Neural cell (in vitro differentiated cells): ENCODE measurements around the gene ATP2B1. TPM values are rescaled to one million over a fixed set of nuclear protein-coding genes. Genes with fewer than 3 reads are reported as not detected.
"Not testable (repeated sequence)": the region's sequence is repeated elsewhere in the genome, so short reads cannot be mapped to it uniquely, and the experiment has no call there.

Experiments used
- H2AFZ ChIP-seq: fragments of 200-600, 300-800 bp; sonication (generic), shearing (Covaris generic); 2 replicates; pipeline ENCODE4 v1.6.0; 2014; ENCODE audit warnings: low read depth, mild to moderate bottlenecking, antibody characterized with exemption, low read length, moderate library complexity
- H3F3A ChIP-seq: fragments of 200-600 bp; shearing (Covaris generic); 2 replicates; pipeline ENCODE4 v1.6.1; 2016; ENCODE audit warnings: mild to moderate bottlenecking, moderate library complexity, mixed read lengths, antibody characterized with exemption, low read length; ENCODE audit not compliant: insufficient read depth, poor library complexity, severe bottlenecking
- H3K27ac ChIP-seq: fragments of 200-600, 300-800 bp; sonication (generic), shearing (Covaris generic); 2 replicates; pipeline ENCODE4 v1.5.1; 2014; ENCODE audit warnings: mild to moderate bottlenecking, low read length, moderate library complexity
- H3K27me3 ChIP-seq: fragments of 300-800, 200-600 bp; sonication (generic), shearing (Covaris generic); 2 replicates; pipeline ENCODE4 v1.6.0; 2014; ENCODE audit warnings: mild to moderate bottlenecking, low read depth, low read length, moderate library complexity; ENCODE audit not compliant: insufficient read depth
- H3K36me3 ChIP-seq: fragments of 300-800, 200-600 bp; sonication (generic), shearing (Covaris generic); 2 replicates; pipeline ENCODE4 v1.5.1; 2014; ENCODE audit warnings: mild to moderate bottlenecking, antibody characterized with exemption, low read length, moderate library complexity; ENCODE audit not compliant: insufficient read depth
- H3K4me2 ChIP-seq: fragments of 300-800, 200-600 bp; sonication (generic), shearing (Covaris generic); 2 replicates; pipeline ENCODE4 v1.6.0; 2014; ENCODE audit warnings: mild to moderate bottlenecking, low read length
- H3K4me3 ChIP-seq: fragments of 300-800, 200-600 bp; sonication (generic), shearing (Covaris generic); 2 replicates; pipeline ENCODE4 v1.5.1; 2014; ENCODE audit warnings: mild to moderate bottlenecking, low read length, moderate library complexity
- H3K79me2 ChIP-seq: fragments of 200-600 bp; shearing (Covaris generic); replicated peaks from 2 replicates; pipeline ENCODE4 v1.6.0; 2014; ENCODE audit warnings: mild to moderate bottlenecking, low read length, moderate library complexity; ENCODE audit not compliant: insufficient read depth
- H3K9ac ChIP-seq: fragments of 300-800, 200-600 bp; sonication (generic), shearing (Covaris generic); 2 replicates; pipeline ENCODE4 v1.6.1; 2016; ENCODE audit warnings: mild to moderate bottlenecking, low read length, mixed read lengths
- H3K9me2 ChIP-seq: fragments of 200-600 bp; shearing (Covaris generic); 2 replicates; pipeline ENCODE4 v1.6.1; 2016; ENCODE audit warnings: mild to moderate bottlenecking, low read length, mixed read lengths; ENCODE audit not compliant: insufficient read depth
- H3K9me3 ChIP-seq: fragments of 200-600, 300-800 bp; sonication (generic), shearing (Covaris generic); 2 replicates; pipeline ENCODE4 v1.6.1; 2016; ENCODE audit warnings: mild to moderate bottlenecking, mixed run types, low read length, moderate library complexity, mixed read lengths
- H4K20me1 ChIP-seq: fragments of 200-600 bp; shearing (Covaris generic); 2 replicates; pipeline ENCODE4 v1.6.1; 2016; ENCODE audit warnings: mild to moderate bottlenecking, mixed run types; ENCODE audit not compliant: insufficient read depth
- EP300 ChIP-seq: fragments of 450-650 bp; conservative IDR thresholded peaks from 2 replicates; pipeline ENCODE4 v1.6.1; 2014; ENCODE audit warnings: antibody characterized with exemption, mild to moderate bottlenecking, moderate library complexity; ENCODE audit not compliant: poor library complexity, severe bottlenecking
- EZH2 ChIP-seq: fragments of 200-600, 300-800 bp; shearing (Covaris generic), sonication (generic); IDR thresholded peaks from 2 replicates; pipeline ENCODE4 v1.6.1; 2014; ENCODE audit warnings: antibody characterized with exemption, low read length, borderline replicate concordance, mild to moderate bottlenecking; ENCODE audit not compliant: insufficient read depth, poor library complexity, severe bottlenecking
- MXI1 ChIP-seq: fragments of 450-650 bp; conservative IDR thresholded peaks from 2 replicates; pipeline ENCODE4 v1.6.1; 2014; ENCODE audit warnings: antibody characterized with exemption, mild to moderate bottlenecking; ENCODE audit not compliant: poor library complexity, severe bottlenecking
- POLR2AphosphoS5 ChIP-seq: IDR thresholded peaks from 2 replicates; pipeline ENCODE4 v1.6.1; 2012
- RAD21 ChIP-seq: fragments of 450-650 bp; conservative IDR thresholded peaks from 2 replicates; pipeline ENCODE4 v1.6.1; 2014; ENCODE audit warnings: antibody characterized with exemption, mild to moderate bottlenecking, moderate library complexity
- SMC3 ChIP-seq: fragments of 450-650 bp; conservative IDR thresholded peaks from 2 replicates; pipeline ENCODE4 v1.6.1; 2014; ENCODE audit warnings: antibody characterized with exemption, mild to moderate bottlenecking, moderate library complexity; ENCODE audit not compliant: poor library complexity
- TAF1 ChIP-seq: IDR thresholded peaks from 2 replicates; pipeline ENCODE4 v1.6.1; 2012; ENCODE audit warnings: low read depth
- polyA minus RNA-seq: library from RNA; depleted of rRNA, polyadenylated mRNA; stranded (reverse); fragments of >200 nt; gene quantifications from 2 replicates; pipeline ENCODE4 v1.2.3, GENCODE V29; 2014
- polyA plus RNA-seq: library from polyadenylated mRNA; depleted of rRNA; stranded (reverse); fragments of >200 nt; gene quantifications from 2 replicates; pipeline ENCODE4 v1.2.3, GENCODE V29; 2014
- TF ChIP-seq, protein P1 (sequence below): fragments of 450-650 bp; IDR thresholded peaks from 2 replicates; pipeline ENCODE4 v1.5.1; 2014; ENCODE audit warnings: antibody characterized with exemption, mild to moderate bottlenecking, moderate library complexity; ENCODE audit not compliant: poor library complexity, severe bottlenecking
- TF ChIP-seq, protein P2 (sequence below): IDR thresholded peaks from 2 replicates; pipeline ENCODE4 v1.6.1; 2012; ENCODE audit warnings: borderline replicate concordance

Gene ATP2B1
- 117 and 139 TPM in 2 replicates for polyA plus RNA-seq
- polyA minus RNA-seq, result 289 and 336 TPM in 2 replicates

DNA sequence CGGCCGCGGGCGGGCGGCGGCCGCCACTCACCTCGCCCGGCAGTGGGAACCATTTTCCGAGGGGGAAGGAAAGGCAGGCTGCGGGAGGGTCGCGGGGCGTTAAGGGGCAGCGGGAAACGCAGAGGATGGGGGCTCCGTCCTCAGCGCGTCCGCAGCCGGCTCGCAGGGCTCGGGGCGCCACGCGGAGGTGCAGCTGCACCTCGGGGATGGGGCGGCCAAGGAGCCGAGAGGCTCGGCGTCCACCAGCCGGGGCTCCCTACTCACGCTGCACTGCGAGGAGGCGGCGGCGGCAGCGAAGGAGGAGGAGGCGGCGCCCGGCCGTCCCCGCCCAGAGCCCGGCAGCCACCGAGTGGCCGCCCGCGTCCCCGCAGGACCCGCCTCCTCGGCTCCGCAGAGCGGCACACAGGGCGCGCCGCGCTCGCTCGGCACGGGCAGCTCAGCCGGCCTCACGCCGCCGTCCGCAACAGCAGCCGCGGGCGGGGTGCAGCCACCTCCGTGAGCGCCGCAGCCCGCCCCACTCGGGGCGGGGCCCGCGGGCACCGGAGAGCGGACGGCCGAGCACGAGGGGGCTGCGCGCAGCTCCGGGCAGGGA lies at the start of gene ATP2B1:
Gene ATP2B1 (minus strand): TSS at position 274 of the 592 bp plus-strand sequence. CDS start 52,952 bp downstream, outside the sequence.
- Histone ChIP-seq H3K27ac (peak within 1 kb of the TSS; percentile 89), H3K27me3 (no peaks in the 10 kb centered on the region), H3F3A (peaks cover 3% of the 10 kb centered on the region), H3K9ac (peak within 1 kb of the TSS; percentile 90), H3K9me3 (no peaks in the 10 kb centered on the region), H3K79me2 (peaks cover 45% of the 10 kb centered on the region), H4K20me1 (no peaks in the 10 kb centered on the region), H3K36me3 (no peaks in the 10 kb centered on the region), H2AFZ (peak within 1 kb of the TSS; percentile 85), H3K9me2 (no peaks in the 10 kb centered on the region), H3K4me2 (peak within 1 kb of the TSS; percentile 84), H3K4me3 (peak within 1 kb of the TSS; percentile 89)
- TF ChIP-seq, protein P1, sequence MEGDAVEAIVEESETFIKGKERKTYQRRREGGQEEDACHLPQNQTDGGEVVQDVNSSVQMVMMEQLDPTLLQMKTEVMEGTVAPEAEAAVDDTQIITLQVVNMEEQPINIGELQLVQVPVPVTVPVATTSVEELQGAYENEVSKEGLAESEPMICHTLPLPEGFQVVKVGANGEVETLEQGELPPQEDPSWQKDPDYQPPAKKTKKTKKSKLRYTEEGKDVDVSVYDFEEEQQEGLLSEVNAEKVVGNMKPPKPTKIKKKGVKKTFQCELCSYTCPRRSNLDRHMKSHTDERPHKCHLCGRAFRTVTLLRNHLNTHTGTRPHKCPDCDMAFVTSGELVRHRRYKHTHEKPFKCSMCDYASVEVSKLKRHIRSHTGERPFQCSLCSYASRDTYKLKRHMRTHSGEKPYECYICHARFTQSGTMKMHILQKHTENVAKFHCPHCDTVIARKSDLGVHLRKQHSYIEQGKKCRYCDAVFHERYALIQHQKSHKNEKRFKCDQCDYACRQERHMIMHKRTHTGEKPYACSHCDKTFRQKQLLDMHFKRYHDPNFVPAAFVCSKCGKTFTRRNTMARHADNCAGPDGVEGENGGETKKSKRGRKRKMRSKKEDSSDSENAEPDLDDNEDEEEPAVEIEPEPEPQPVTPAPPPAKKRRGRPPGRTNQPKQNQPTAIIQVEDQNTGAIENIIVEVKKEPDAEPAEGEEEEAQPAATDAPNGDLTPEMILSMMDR, result peak; percentile 25
- TF ChIP-seq TAF1, result no peak
- TF ChIP-seq EP300, result no peak
- no peak for TF ChIP-seq SMC3
- TF ChIP-seq MXI1, result peak; percentile 91
- TF ChIP-seq POLR2AphosphoS5, result peak; percentile 47
- TF ChIP-seq, protein P2, sequence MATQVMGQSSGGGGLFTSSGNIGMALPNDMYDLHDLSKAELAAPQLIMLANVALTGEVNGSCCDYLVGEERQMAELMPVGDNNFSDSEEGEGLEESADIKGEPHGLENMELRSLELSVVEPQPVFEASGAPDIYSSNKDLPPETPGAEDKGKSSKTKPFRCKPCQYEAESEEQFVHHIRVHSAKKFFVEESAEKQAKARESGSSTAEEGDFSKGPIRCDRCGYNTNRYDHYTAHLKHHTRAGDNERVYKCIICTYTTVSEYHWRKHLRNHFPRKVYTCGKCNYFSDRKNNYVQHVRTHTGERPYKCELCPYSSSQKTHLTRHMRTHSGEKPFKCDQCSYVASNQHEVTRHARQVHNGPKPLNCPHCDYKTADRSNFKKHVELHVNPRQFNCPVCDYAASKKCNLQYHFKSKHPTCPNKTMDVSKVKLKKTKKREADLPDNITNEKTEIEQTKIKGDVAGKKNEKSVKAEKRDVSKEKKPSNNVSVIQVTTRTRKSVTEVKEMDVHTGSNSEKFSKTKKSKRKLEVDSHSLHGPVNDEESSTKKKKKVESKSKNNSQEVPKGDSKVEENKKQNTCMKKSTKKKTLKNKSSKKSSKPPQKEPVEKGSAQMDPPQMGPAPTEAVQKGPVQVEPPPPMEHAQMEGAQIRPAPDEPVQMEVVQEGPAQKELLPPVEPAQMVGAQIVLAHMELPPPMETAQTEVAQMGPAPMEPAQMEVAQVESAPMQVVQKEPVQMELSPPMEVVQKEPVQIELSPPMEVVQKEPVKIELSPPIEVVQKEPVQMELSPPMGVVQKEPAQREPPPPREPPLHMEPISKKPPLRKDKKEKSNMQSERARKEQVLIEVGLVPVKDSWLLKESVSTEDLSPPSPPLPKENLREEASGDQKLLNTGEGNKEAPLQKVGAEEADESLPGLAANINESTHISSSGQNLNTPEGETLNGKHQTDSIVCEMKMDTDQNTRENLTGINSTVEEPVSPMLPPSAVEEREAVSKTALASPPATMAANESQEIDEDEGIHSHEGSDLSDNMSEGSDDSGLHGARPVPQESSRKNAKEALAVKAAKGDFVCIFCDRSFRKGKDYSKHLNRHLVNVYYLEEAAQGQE, result peak; percentile 61
- no peak for TF ChIP-seq RAD21
- TF ChIP-seq EZH2, result no peak

DNA sequence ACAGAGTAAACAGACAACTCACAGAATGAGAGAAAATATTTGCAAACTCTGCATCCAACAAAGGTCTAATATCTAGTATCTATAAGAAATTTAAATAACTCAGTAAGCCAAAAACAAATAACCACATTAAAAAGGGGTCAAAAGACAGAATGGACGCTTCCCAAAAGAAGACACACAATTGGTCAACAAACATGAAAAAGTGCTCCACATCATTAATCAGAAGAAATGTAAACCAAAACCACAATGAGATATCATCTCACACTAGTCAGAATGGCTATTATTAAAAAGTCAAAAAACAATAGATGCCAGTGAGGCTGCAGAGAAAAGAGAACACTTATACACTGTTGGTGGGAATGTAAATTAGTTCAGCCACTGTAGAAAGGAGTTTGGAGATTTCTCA lies 49.3 kb upstream of the ATP2B1 start:
- H3F3A ChIP-seq, H3K4me2 ChIP-seq: not testable (repeated sequence)

More for the DNA sequence above, 49.3 kb upstream of the ATP2B1 start:
- H3K79me2 ChIP-seq, H3K27me3 ChIP-seq, H4K20me1 ChIP-seq, H3K9ac ChIP-seq, H3K27ac ChIP-seq, H3K4me3 ChIP-seq, H2AFZ ChIP-seq, H3K9me3 ChIP-seq, H3K36me3 ChIP-seq, H3K9me2 ChIP-seq: not testable (repeated sequence)
